ENCODE results near the gene CLRN2.

Gene CLRN2

GRCh38 chr4:17550549-17550948, 35.6 kb downstream of the CLRN2 start:
- Histone ChIP-seq H3K4me3 (ENCODE audit: insufficient read depth in 1 of 2, low read depth in 1 of 2, low read length in 2 of 2) (no peak overlapping the region), H3K23ac (ENCODE audit: low read length in 2 of 2) (no peak overlapping the region), H3K18ac (ENCODE audit: low read depth in 1 of 2, low read length in 2 of 2) (no peak overlapping the region), H4K8ac (ENCODE audit: low read length) (no peak overlapping the region), H3K36me3 (ENCODE audit: control insufficient read depth in 1 of 2, insufficient read depth in 2 of 2, low read depth in 1 of 2, low read length in 2 of 2) (no peaks in the 10 kb centered on the region), H3K4me2 (ENCODE audit: low read length, poor library complexity, severe bottlenecking) (no peak overlapping the region), H3K27me3 (ENCODE audit: control insufficient read depth in 1 of 2, insufficient read depth in 1 of 2, low read length in 2 of 2) (peaks cover 0 to 9% of the 10 kb centered on the region in 2 experiments), H3K27ac (ENCODE audit: low read length, poor library complexity, severe bottlenecking) (no peak overlapping the region), H2AFZ (ENCODE audit: low read depth, low read length) (no peak overlapping the region), H3K14ac (ENCODE audit: low read length in 2 of 2) (no peak overlapping the region), H2BK15ac (ENCODE audit: low read depth, poor library complexity, severe bottlenecking) (no peak overlapping the region), H3K4ac (ENCODE audit: low read depth in 1 of 2, low read length in 2 of 2) (no peak overlapping the region), H2BK5ac (ENCODE audit: low read depth, low read length, poor library complexity, severe bottlenecking) (no peak overlapping the region), H2BK12ac (ENCODE audit: low read length in 2 of 2) (no peak overlapping the region), H2BK120ac (ENCODE audit: low read depth, low read length) (no peak overlapping the region), H2AK5ac (ENCODE audit: low read length, severe bottlenecking) (no peak overlapping the region), H3K4me1 (ENCODE audit: control insufficient read depth, insufficient read depth, low read depth, low read length) (no peaks in the 10 kb centered on the region), H4K91ac (ENCODE audit: low read length) (no peak overlapping the region), H3K79me1 (replicated peaks; ENCODE audit: low read length, poor library complexity, severe bottlenecking) (no peaks in the 10 kb centered on the region), H3K9ac (ENCODE audit: low read length) (no peak overlapping the region), H3K9me3 (ENCODE audit: control insufficient read depth, low read length) (no peaks in the 10 kb centered on the region)
- DNase-seq, result no peak
- WGBS, result 91% methylated on average over 3 of the region's 3 CpGs

DNA sequence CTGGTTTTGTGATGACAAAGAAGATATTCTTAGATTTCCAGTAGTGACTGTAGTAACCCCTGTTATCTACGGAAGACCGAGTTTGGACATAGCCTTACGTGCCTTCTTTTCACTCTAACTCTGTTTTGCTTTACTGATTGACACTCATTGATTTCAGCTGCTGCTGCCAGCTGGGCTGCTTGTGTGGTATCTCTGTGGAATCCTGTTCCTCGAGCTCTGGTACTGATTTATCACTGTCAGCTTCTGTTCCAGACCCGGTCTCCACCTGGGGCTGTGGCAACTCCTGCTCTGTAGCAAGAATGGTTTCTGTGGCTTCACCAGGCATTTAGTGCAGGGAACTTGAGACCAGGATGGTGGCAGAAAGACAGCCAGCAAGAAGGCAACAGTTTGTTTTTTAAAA, 37.5 kb downstream of the CLRN2 start:
- DNase-seq, result no peak
- H3K18ac ChIP-seq (ENCODE audit: low read depth in 1 of 2, low read length in 2 of 2), result no peak overlapping the region
- no peak overlapping the region for H2BK5ac ChIP-seq (ENCODE audit: low read depth, low read length, poor library complexity, severe bottlenecking)
- no peak overlapping the region for H3K14ac ChIP-seq (ENCODE audit: low read length in 2 of 2)
- no peak overlapping the region for H2BK12ac ChIP-seq (ENCODE audit: low read length in 2 of 2)
- H3K9ac ChIP-seq (ENCODE audit: low read length), result no peak overlapping the region
- H4K8ac ChIP-seq (ENCODE audit: low read length), result no peak overlapping the region
- no peak overlapping the region for H3K4ac ChIP-seq (ENCODE audit: low read depth in 1 of 2, low read length in 2 of 2)
- H3K4me1 ChIP-seq (ENCODE audit: control insufficient read depth, insufficient read depth, low read depth, low read length), result no peaks in the 10 kb centered on the region
- no peak overlapping the region for H2BK120ac ChIP-seq (ENCODE audit: low read depth, low read length)
- H4K91ac ChIP-seq (ENCODE audit: low read length), result no peak overlapping the region
- no peak overlapping the region for H2AFZ ChIP-seq (ENCODE audit: low read depth, low read length)
- no peak overlapping the region for H3K4me2 ChIP-seq (ENCODE audit: low read length, poor library complexity, severe bottlenecking)
- H3K9me3 ChIP-seq (ENCODE audit: control insufficient read depth, low read length), result no peaks in the 10 kb centered on the region
- no peaks in the 10 kb centered on the region for H3K79me1 ChIP-seq (replicated peaks; ENCODE audit: low read length, poor library complexity, severe bottlenecking)
- no peak overlapping the region for H3K23ac ChIP-seq (ENCODE audit: low read length in 2 of 2)
- no peaks in the 10 kb centered on the region for H3K36me3 ChIP-seq (ENCODE audit: control insufficient read depth in 1 of 2, insufficient read depth in 2 of 2, low read depth in 1 of 2, low read length in 2 of 2)
- H2AK5ac ChIP-seq (ENCODE audit: low read length, severe bottlenecking), result no peak overlapping the region
- H3K4me3 ChIP-seq (ENCODE audit: insufficient read depth in 1 of 2, low read depth in 1 of 2, low read length in 2 of 2), result no peak overlapping the region
- peaks cover 0 to 11% of the 10 kb centered on the region in 2 experiments for H3K27me3 ChIP-seq (ENCODE audit: control insufficient read depth in 1 of 2, insufficient read depth in 1 of 2, low read length in 2 of 2)
- H3K27ac ChIP-seq (ENCODE audit: low read length, poor library complexity, severe bottlenecking), result no peak overlapping the region
- no peak overlapping the region for H2BK15ac ChIP-seq (ENCODE audit: low read depth, poor library complexity, severe bottlenecking)
- WGBS, result 80% methylated on average over 5 of the region's 5 CpGs

- Histone ChIP-seq H3K27me3 (ENCODE audit: control insufficient read depth in 1 of 2, insufficient read depth in 1 of 2, low read length in 2 of 2) (peaks cover 0 to 11% of the 10 kb centered on the region in 2 experiments), H4K91ac (ENCODE audit: low read length) (no peak overlapping the region), H3K27ac (ENCODE audit: low read length, poor library complexity, severe bottlenecking) (no peak overlapping the region), H3K9me3 (ENCODE audit: control insufficient read depth, low read length) (no peaks in the 10 kb centered on the region), H3K4ac (ENCODE audit: low read depth in 1 of 2, low read length in 2 of 2) (no peak overlapping the region), H2BK12ac (ENCODE audit: low read length in 2 of 2) (no peak overlapping the region), H3K23ac (ENCODE audit: low read length in 2 of 2) (no peak overlapping the region), H3K18ac (ENCODE audit: low read depth in 1 of 2, low read length in 2 of 2) (no peak overlapping the region), H2BK15ac (ENCODE audit: low read depth, poor library complexity, severe bottlenecking) (no peak overlapping the region), H2AFZ (ENCODE audit: low read depth, low read length) (no peak overlapping the region), H2AK5ac (ENCODE audit: low read length, severe bottlenecking) (no peak overlapping the region), H2BK120ac (ENCODE audit: low read depth, low read length) (no peak overlapping the region), H3K79me1 (replicated peaks; ENCODE audit: low read length, poor library complexity, severe bottlenecking) (no peaks in the 10 kb centered on the region), H3K4me1 (ENCODE audit: control insufficient read depth, insufficient read depth, low read depth, low read length) (no peaks in the 10 kb centered on the region), H3K36me3 (ENCODE audit: control insufficient read depth in 1 of 2, insufficient read depth in 2 of 2, low read depth in 1 of 2, low read length in 2 of 2) (no peaks in the 10 kb centered on the region), H2BK5ac (ENCODE audit: low read depth, low read length, poor library complexity, severe bottlenecking) (no peak overlapping the region), H4K8ac (ENCODE audit: low read length) (no peak overlapping the region), H3K14ac (ENCODE audit: low read length in 2 of 2) (no peak overlapping the region), H3K9ac (ENCODE audit: low read length) (no peak overlapping the region), H3K4me2 (ENCODE audit: low read length, poor library complexity, severe bottlenecking) (no peak overlapping the region), H3K4me3 (ENCODE audit: insufficient read depth in 1 of 2, low read depth in 1 of 2, low read length in 2 of 2) (no peak overlapping the region)
- no peak for DNase-seq
- WGBS, result 67% methylated on average over 4 of the region's 4 CpGs
Observed at GRCh38 chr4:17554568-17554967, 39.6 kb downstream of the CLRN2 start.

GRCh38 chr4:17556498-17556897, 41.5 kb downstream of the CLRN2 start:
- H2BK120ac ChIP-seq (ENCODE audit: low read depth, low read length), result no peak overlapping the region
- H3K4me2 ChIP-seq (ENCODE audit: low read length, poor library complexity, severe bottlenecking), result no peak overlapping the region
- H3K79me1 ChIP-seq (replicated peaks; ENCODE audit: low read length, poor library complexity, severe bottlenecking), result no peaks in the 10 kb centered on the region
- no peak overlapping the region for H3K27ac ChIP-seq (ENCODE audit: low read length, poor library complexity, severe bottlenecking)
- no peak overlapping the region for H2BK5ac ChIP-seq (ENCODE audit: low read depth, low read length, poor library complexity, severe bottlenecking)
- H3K23ac ChIP-seq (ENCODE audit: low read length in 2 of 2), result no peak overlapping the region
- no peak overlapping the region for H3K14ac ChIP-seq (ENCODE audit: low read length in 2 of 2)
- no peak overlapping the region for H2AK5ac ChIP-seq (ENCODE audit: low read length, severe bottlenecking)
- no peak overlapping the region for H3K9ac ChIP-seq (ENCODE audit: low read length)
- DNase-seq, result no peak
- H3K18ac ChIP-seq (ENCODE audit: low read depth in 1 of 2, low read length in 2 of 2), result no peak overlapping the region
- H4K91ac ChIP-seq (ENCODE audit: low read length), result no peak overlapping the region
- no peaks in the 10 kb centered on the region for H3K4me1 ChIP-seq (ENCODE audit: control insufficient read depth, insufficient read depth, low read depth, low read length)
- H2BK12ac ChIP-seq (ENCODE audit: low read length in 2 of 2), result no peak overlapping the region
- no peak overlapping the region for H4K8ac ChIP-seq (ENCODE audit: low read length)
- H3K4ac ChIP-seq (ENCODE audit: low read depth in 1 of 2, low read length in 2 of 2), result no peak overlapping the region
- no peak overlapping the region for H3K4me3 ChIP-seq (ENCODE audit: insufficient read depth in 1 of 2, low read depth in 1 of 2, low read length in 2 of 2)
- H3K36me3 ChIP-seq (ENCODE audit: control insufficient read depth in 1 of 2, insufficient read depth in 2 of 2, low read depth in 1 of 2, low read length in 2 of 2), result no peaks in the 10 kb centered on the region
- no peak overlapping the region for H2AFZ ChIP-seq (ENCODE audit: low read depth, low read length)
- H3K9me3 ChIP-seq (ENCODE audit: control insufficient read depth, low read length), result no peaks in the 10 kb centered on the region
- H2BK15ac ChIP-seq (ENCODE audit: low read depth, poor library complexity, severe bottlenecking), result no peak overlapping the region
- H3K27me3 ChIP-seq (ENCODE audit: control insufficient read depth in 1 of 2, insufficient read depth in 1 of 2, low read length in 2 of 2), result peaks cover 0 to 11% of the 10 kb centered on the region in 2 experiments
